ENCODE results near the gene ZC3H7B.

ZC3H7B gene

GRCh38 chr22:41397143-41397811 lies 96.0 kb downstream of the ZC3H7B start:
- no peak for TF ChIP-seq TAF1 (IDR thresholded peaks at IDR 0.05; ENCODE audit: borderline replicate concordance, insufficient read depth, low read length)
- TF ChIP-seq FOXP2 (optimal IDR thresholded peaks at IDR 0.05; ENCODE audit: borderline replicate concordance, extremely low read depth, extremely low read length, insufficient read depth) = no peak

- no peak for TF ChIP-seq SIN3A (IDR thresholded peaks at IDR 0.05; ENCODE audit: borderline replicate concordance, insufficient read depth, low read length)
- no peak for TF ChIP-seq POLR2AphosphoS5 (IDR thresholded peaks at IDR 0.05; ENCODE audit: low read depth, low read length)
- no peak for TF ChIP-seq FOXP2 (optimal IDR thresholded peaks at IDR 0.05; ENCODE audit: borderline replicate concordance, extremely low read depth, extremely low read length, insufficient read depth)
- TF ChIP-seq REST (IDR thresholded peaks at IDR 0.05; ENCODE audit: insufficient read depth in 1 of 2, low read depth in 2 of 2, low read length in 2 of 2) = no peak
- TF ChIP-seq TAF1 (IDR thresholded peaks at IDR 0.05; ENCODE audit: borderline replicate concordance, insufficient read depth, low read length) = no peak
Measured at GRCh38 chr22:41398921-41399320, 97.6 kb downstream of the ZC3H7B start.

GRCh38 chr22:41401781-41402648 lies 100.7 kb downstream of the ZC3H7B start:
- no peak for TF ChIP-seq FOXP2 (optimal IDR thresholded peaks at IDR 0.05; ENCODE audit: borderline replicate concordance, extremely low read depth, extremely low read length, insufficient read depth)
- no peak for TF ChIP-seq TAF1 (IDR thresholded peaks at IDR 0.05; ENCODE audit: borderline replicate concordance, insufficient read depth, low read length)
- no peak for TF ChIP-seq POLR2AphosphoS5 (IDR thresholded peaks at IDR 0.05; ENCODE audit: low read depth, low read length)
- TF ChIP-seq SIN3A (IDR thresholded peaks at IDR 0.05; ENCODE audit: borderline replicate concordance, insufficient read depth, low read length) = no peak
- TF ChIP-seq REST (IDR thresholded peaks at IDR 0.05; ENCODE audit: insufficient read depth in 1 of 2, low read depth in 2 of 2, low read length in 2 of 2) = no peak

GRCh38 chr22:41403532-41404318 lies 102.4 kb downstream of the ZC3H7B start:
- TF ChIP-seq FOXP2 (optimal IDR thresholded peaks at IDR 0.05; ENCODE audit: borderline replicate concordance, extremely low read depth, extremely low read length, insufficient read depth) (peak; percentile 35), POLR2AphosphoS5 (IDR thresholded peaks at IDR 0.05; ENCODE audit: low read depth, low read length) (no peak), SIN3A (IDR thresholded peaks at IDR 0.05; ENCODE audit: borderline replicate concordance, insufficient read depth, low read length) (no peak), TAF1 (IDR thresholded peaks at IDR 0.05; ENCODE audit: borderline replicate concordance, insufficient read depth, low read length) (no peak), REST (IDR thresholded peaks at IDR 0.05; ENCODE audit: insufficient read depth in 1 of 2, low read depth in 2 of 2, low read length in 2 of 2) (no peak)

- TF ChIP-seq REST (IDR thresholded peaks at IDR 0.05; ENCODE audit: insufficient read depth in 1 of 2, low read depth in 2 of 2, low read length in 2 of 2) (no peak), SIN3A (IDR thresholded peaks at IDR 0.05; ENCODE audit: borderline replicate concordance, insufficient read depth, low read length) (no peak), FOXP2 (optimal IDR thresholded peaks at IDR 0.05; ENCODE audit: borderline replicate concordance, extremely low read depth, extremely low read length, insufficient read depth) (no peak), POLR2AphosphoS5 (IDR thresholded peaks at IDR 0.05; ENCODE audit: low read depth, low read length) (no peak), TAF1 (IDR thresholded peaks at IDR 0.05; ENCODE audit: borderline replicate concordance, insufficient read depth, low read length) (no peak)
Measured at GRCh38 chr22:41405588-41405987, 104.3 kb downstream of the ZC3H7B start.

Data from PFSK-1 (cell line).